ENCODE measurements around the gene CCSER1.
"Not testable (repeated sequence)": the region's sequence is repeated elsewhere in the genome, so short reads cannot be mapped to it uniquely, and the experiment has no call there.

DNA sequence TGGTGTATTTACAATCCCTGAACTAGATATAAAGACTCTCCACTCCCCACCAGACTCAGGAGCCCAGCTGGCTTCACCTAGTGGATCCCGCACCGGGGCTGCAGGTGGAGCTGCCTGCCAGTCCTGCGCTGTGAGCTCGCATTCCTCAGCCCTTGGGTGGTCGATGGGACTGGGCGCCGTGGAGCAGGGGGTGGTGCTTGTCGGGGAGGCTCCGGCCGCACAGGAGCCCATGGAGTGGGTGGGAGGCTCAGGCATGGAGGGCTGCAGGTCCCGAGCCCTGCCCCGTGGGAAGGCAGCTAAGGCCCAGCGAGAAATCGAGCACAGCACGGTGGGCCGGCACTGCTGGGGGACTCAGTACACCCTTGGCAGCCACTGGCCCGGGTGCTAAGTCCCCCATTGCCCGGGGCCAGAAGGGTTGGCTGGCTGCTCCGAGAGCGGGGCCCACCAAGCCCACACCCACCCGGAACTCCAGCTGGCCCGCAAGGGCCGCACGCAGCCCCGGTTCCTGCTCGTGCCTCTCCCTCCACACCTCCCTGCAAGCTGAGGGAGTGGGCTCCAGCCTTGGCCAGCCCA is 1090.7 kb downstream of the CCSER1 start:
- TF ChIP-seq, protein P1, sequence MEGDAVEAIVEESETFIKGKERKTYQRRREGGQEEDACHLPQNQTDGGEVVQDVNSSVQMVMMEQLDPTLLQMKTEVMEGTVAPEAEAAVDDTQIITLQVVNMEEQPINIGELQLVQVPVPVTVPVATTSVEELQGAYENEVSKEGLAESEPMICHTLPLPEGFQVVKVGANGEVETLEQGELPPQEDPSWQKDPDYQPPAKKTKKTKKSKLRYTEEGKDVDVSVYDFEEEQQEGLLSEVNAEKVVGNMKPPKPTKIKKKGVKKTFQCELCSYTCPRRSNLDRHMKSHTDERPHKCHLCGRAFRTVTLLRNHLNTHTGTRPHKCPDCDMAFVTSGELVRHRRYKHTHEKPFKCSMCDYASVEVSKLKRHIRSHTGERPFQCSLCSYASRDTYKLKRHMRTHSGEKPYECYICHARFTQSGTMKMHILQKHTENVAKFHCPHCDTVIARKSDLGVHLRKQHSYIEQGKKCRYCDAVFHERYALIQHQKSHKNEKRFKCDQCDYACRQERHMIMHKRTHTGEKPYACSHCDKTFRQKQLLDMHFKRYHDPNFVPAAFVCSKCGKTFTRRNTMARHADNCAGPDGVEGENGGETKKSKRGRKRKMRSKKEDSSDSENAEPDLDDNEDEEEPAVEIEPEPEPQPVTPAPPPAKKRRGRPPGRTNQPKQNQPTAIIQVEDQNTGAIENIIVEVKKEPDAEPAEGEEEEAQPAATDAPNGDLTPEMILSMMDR (conservative IDR thresholded peaks at IDR 0.05; ENCODE audit: low read depth in 2 of 2), result not testable (repeated sequence)
- TF ChIP-seq EZH2 (IDR thresholded peaks at IDR 0.05; ENCODE audit: low read depth, unreplicated experiment); EZH2phosphoT487 (IDR thresholded peaks at IDR 0.05; ENCODE audit: unreplicated experiment); ZNF114 (CRISPR knock-in tag; IDR thresholded peaks at IDR 0.05); JUNB (IDR thresholded peaks at IDR 0.05; ENCODE audit: unreplicated experiment); POLR2AphosphoS5 (IDR thresholded peaks at IDR 0.05; ENCODE audit: low read depth): not testable (repeated sequence)
- TF ChIP-seq, protein P2, sequence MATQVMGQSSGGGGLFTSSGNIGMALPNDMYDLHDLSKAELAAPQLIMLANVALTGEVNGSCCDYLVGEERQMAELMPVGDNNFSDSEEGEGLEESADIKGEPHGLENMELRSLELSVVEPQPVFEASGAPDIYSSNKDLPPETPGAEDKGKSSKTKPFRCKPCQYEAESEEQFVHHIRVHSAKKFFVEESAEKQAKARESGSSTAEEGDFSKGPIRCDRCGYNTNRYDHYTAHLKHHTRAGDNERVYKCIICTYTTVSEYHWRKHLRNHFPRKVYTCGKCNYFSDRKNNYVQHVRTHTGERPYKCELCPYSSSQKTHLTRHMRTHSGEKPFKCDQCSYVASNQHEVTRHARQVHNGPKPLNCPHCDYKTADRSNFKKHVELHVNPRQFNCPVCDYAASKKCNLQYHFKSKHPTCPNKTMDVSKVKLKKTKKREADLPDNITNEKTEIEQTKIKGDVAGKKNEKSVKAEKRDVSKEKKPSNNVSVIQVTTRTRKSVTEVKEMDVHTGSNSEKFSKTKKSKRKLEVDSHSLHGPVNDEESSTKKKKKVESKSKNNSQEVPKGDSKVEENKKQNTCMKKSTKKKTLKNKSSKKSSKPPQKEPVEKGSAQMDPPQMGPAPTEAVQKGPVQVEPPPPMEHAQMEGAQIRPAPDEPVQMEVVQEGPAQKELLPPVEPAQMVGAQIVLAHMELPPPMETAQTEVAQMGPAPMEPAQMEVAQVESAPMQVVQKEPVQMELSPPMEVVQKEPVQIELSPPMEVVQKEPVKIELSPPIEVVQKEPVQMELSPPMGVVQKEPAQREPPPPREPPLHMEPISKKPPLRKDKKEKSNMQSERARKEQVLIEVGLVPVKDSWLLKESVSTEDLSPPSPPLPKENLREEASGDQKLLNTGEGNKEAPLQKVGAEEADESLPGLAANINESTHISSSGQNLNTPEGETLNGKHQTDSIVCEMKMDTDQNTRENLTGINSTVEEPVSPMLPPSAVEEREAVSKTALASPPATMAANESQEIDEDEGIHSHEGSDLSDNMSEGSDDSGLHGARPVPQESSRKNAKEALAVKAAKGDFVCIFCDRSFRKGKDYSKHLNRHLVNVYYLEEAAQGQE (IDR thresholded peaks at IDR 0.05; ENCODE audit: unreplicated experiment), result not testable (repeated sequence)
- TF ChIP-seq, protein P3, sequence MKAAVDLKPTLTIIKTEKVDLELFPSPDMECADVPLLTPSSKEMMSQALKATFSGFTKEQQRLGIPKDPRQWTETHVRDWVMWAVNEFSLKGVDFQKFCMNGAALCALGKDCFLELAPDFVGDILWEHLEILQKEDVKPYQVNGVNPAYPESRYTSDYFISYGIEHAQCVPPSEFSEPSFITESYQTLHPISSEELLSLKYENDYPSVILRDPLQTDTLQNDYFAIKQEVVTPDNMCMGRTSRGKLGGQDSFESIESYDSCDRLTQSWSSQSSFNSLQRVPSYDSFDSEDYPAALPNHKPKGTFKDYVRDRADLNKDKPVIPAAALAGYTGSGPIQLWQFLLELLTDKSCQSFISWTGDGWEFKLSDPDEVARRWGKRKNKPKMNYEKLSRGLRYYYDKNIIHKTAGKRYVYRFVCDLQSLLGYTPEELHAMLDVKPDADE (IDR thresholded peaks at IDR 0.05), result not testable (repeated sequence)
